ENCODE measurements around the gene ZSWIM5. TPM values are rescaled to one million over a fixed set of nuclear protein-coding genes. Genes with fewer than 3 reads are reported as not detected.

ZSWIM5 gene
- total and polyA plus RNA-seq, 9 of the 15 experiments (the other 6 are each of a cell fraction or from before 2014, with no cell fraction given): under 0.01 to 0.07 (median 0.03) TPM; not detected in 3

GRCh38 chr1:45205910-45206721, at the start of gene ZSWIM5 (continued):
- TF ChIP-seq MGA (IDR thresholded peaks at IDR 0.05): peak; percentile 89
- no peak for TF ChIP-seq IRF9 (tag; IDR thresholded peaks at IDR 0.05)
- peak; percentile 25; the same call in 1 of the 2 replicates for TF ChIP-seq PHF8 (IDR thresholded peaks at IDR 0.05; ENCODE audit: borderline replicate concordance, low read length)
- no peak for TF ChIP-seq COPS2 (conservative IDR thresholded peaks at IDR 0.05)
- no peak for TF ChIP-seq ZNF280B (CRISPR knock-in tag; IDR thresholded peaks at IDR 0.05)
- TF ChIP-seq AFF1 (IDR thresholded peaks at IDR 0.05; ENCODE audit: low read depth in 1 of 2, partially characterized antibody in 2 of 2): no peak
- no peak for TF ChIP-seq ZKSCAN8 (CRISPR knock-in tag; IDR thresholded peaks at IDR 0.05)
